Stimulated activated CD4-positive, alpha-beta T cell treated with anti-CD3 and anti-CD28 coated beads, Interleukin-1b, Interleukin-23, amount 100 ng/mL, for 4 hours (primary cell): ENCODE results near the gene LDB1.

Experiments
- DNase-seq, 2 donors: peaks; one replicate each; pipeline ENCODE4 v3.0.0-alpha.2; 2020; ENCODE audit warnings: low read depth in 2 of 2

The LDB1 gene

GRCh38 chr10:102135956-102136526, 15.9 kb upstream of the LDB1 start:
- no peak for DNase-seq

- DNase-seq, result no peak
These were observed 14.2 kb upstream of the LDB1 start for GRCh38 chr10:102134416-102134815.

GRCh38 chr10:102133373-102134195, 13.4 kb upstream of the LDB1 start:
- DNase-seq, result peak; percentile 64 to 72

- peak; percentile 92 to 94 for DNase-seq
These were observed 12.6 kb upstream of the LDB1 start, which contains the start of gene PPRC1 for GRCh38 chr10:102132563-102133372. Gene PPRC1 (plus strand): TSS chr10:102133040. CDS start chr10:102133069, 29 bp downstream.

GRCh38 chr10:102132193-102132562, 12.0 kb upstream of the LDB1 start:
- DNase-seq, result no peak

GRCh38 chr10:102131286-102132170, 11.4 kb upstream of the LDB1 start:
- DNase-seq, result no peak

GRCh38 chr10:102123223-102123622, 3.1 kb upstream of the LDB1 start:
- no peak for DNase-seq

GRCh38 chr10:102122450-102122849, 2.3 kb upstream of the LDB1 start:
- DNase-seq, result no peak

- DNase-seq, result no peak
These were observed 1.7 kb upstream of the LDB1 start for GRCh38 chr10:102121739-102122372.

GRCh38 chr10:102120991-102121738, 997 bp upstream of the LDB1 start:
- no peak for DNase-seq

- DNase-seq, result no peak
These were observed 589 bp downstream of the LDB1 start for GRCh38 chr10:102119417-102120141.

GRCh38 chr10:102118867-102119266, 1.3 kb downstream of the LDB1 start:
- no peak for DNase-seq

- DNase-seq, result peak; percentile 51 to 54
These were observed 2.6 kb downstream of the LDB1 start for GRCh38 chr10:102117391-102118159.

GRCh38 chr10:102116656-102117055, 3.5 kb downstream of the LDB1 start:
- no peak for DNase-seq

GRCh38 chr10:102115775-102116174, 4.4 kb downstream of the LDB1 start:
- DNase-seq, result no peak

GRCh38 chr10:102114861-102115618, 5.1 kb downstream of the LDB1 start:
- DNase-seq, result peak; percentile 75 to 88

GRCh38 chr10:102113956-102114857, 6.0 kb downstream of the LDB1 start:
- DNase-seq, result no peak
